ENCODE data around the gene TIMP1. TPM values are rescaled to one million over a fixed set of nuclear protein-coding genes. Genes with fewer than 3 reads are reported as not detected.

The TIMP1 gene
- total and polyA plus RNA-seq, 10 of the 15 experiments (the other 5 are each of a cell fraction or from before 2014, with no cell fraction given), result 101 to 341 (median 134) TPM

- 52% methylated on average over 12 of the region's 12 CpGs for WGBS (ENCODE audit: insufficient coverage, insufficient replicate concordance, low lambda C conversion rate, missing lambda C conversion rate)
- ChIA-PET POLR2A (interaction anchor here (1.1 kb wide), 2 partner anchors 15 to 67 kb away, joined by 3 to 4 read pairs; no protein-coding TSS in a partner anchor), CTCF (interaction anchor here (1.5 kb wide), 1 partner anchor 79 kb away, joined by 5 read pairs; no protein-coding TSS in a partner anchor), RAD21 (ENCODE audit: unreplicated experiment) (interaction anchor here (1.1 to 1.8 kb wide), 4 partner anchors 15 to 80 kb away, joined by 3 to 4 read pairs (median 4); partner anchors contain the start of gene CFP), SMC1A (ENCODE audit: uncharacterized antibody, unreplicated experiment) (no interaction called here)
- FAIRE-seq, result no peak
- Histone ChIP-seq H3K27me3 (replicated peaks in 1 of 2; ENCODE audit: control insufficient read depth in 2 of 2, insufficient read depth in 2 of 2, low read length in 1 of 2) (no peaks in the 10 kb centered on the region), H3K9ac (ENCODE audit: control insufficient read depth, insufficient read depth, low read length) (no peak overlapping the region), H3K4me1 (ENCODE audit: control insufficient read depth, insufficient read depth, low read length) (no peaks in the 10 kb centered on the region; the same call in 1 of the 2 replicates), H3K4me3 (peak overlapping the region; percentile 40; the same call in 1 of the 2 replicates), H2AFZ (ENCODE audit: control insufficient read depth, low read depth, low read length) (no peak overlapping the region), H4K20me1 (ENCODE audit: control insufficient read depth, insufficient read depth) (no peaks in the 10 kb centered on the region), H3K4me2 (ENCODE audit: control insufficient read depth, insufficient read depth) (peak overlapping the region; percentile 1; the same call in 1 of the 2 replicates), H3K27ac (ENCODE audit: control insufficient read depth, insufficient read depth) (peak overlapping the region; percentile 4; the same call in 1 of the 2 replicates), H3K79me2 (ENCODE audit: control insufficient read depth, insufficient read depth, low read length) (peaks cover 22% of the 10 kb centered on the region), H3K36me3 (ENCODE audit: control insufficient read depth in 2 of 2, insufficient read depth in 2 of 2, low read length in 1 of 2) (peaks cover 4 to 13% of the 10 kb centered on the region in 2 experiments), H3K9me3 (replicated peaks; ENCODE audit: control insufficient read depth, insufficient read depth, low read length) (no peaks in the 10 kb centered on the region; the same call in 2 of the 3 replicates)
- in situ Hi-C loops (cut with MboI), result loop anchor here (10.0 kb wide), 2 partner anchors 80 to 460 kb away; no protein-coding TSS in a partner anchor
- ATAC-seq, result peak; percentile 19
- no peak for DNase-seq (ENCODE audit: low read depth, low spot score)
- BruUV-seq (replicated peaks), result no TSS peak
- intact Hi-C loops (cut with micrococcal nuclease; ENCODE audit: unreplicated experiment), result loop anchor here (5.0 kb wide), 3 partner anchors 188 to 463 kb away; partner anchors contain the start of gene ZNF81
- TF ChIP-seq MYC (IDR thresholded peaks at IDR 0.05; ENCODE audit: insufficient read depth, insufficient read length, insufficient replicate concordance, low read length, severe bottlenecking), result no peak
- TF ChIP-seq, protein P1, sequence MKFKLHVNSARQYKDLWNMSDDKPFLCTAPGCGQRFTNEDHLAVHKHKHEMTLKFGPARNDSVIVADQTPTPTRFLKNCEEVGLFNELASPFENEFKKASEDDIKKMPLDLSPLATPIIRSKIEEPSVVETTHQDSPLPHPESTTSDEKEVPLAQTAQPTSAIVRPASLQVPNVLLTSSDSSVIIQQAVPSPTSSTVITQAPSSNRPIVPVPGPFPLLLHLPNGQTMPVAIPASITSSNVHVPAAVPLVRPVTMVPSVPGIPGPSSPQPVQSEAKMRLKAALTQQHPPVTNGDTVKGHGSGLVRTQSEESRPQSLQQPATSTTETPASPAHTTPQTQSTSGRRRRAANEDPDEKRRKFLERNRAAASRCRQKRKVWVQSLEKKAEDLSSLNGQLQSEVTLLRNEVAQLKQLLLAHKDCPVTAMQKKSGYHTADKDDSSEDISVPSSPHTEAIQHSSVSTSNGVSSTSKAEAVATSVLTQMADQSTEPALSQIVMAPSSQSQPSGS (IDR thresholded peaks at IDR 0.05; ENCODE audit: low read length), result no peak
- no peak for TF ChIP-seq BCL3 (IDR thresholded peaks at IDR 0.05; ENCODE audit: borderline replicate concordance, insufficient read depth, low read depth, low read length, poor library complexity, severe bottlenecking)
- TF ChIP-seq NR2F1 (conservative IDR thresholded peaks at IDR 0.05), result peak; percentile 45; the same call in 1 of the 2 replicates
- no peak for TF ChIP-seq WRNIP1 (IDR thresholded peaks at IDR 0.05; ENCODE audit: borderline replicate concordance, low read depth, low read length)
- TF ChIP-seq ZNF622 (IDR thresholded peaks at IDR 0.05), result no peak
- 0 out of 2 replicates have a peak, but pooled peaks have one; percentile 29 for TF ChIP-seq GATAD2B (conservative IDR thresholded peaks at IDR 0.05; ENCODE audit: low read depth)
- TF ChIP-seq IRF4 (IDR thresholded peaks at IDR 0.05; ENCODE audit: low read depth, low read length), result peak; percentile 69; the same call in 1 of the 2 replicates
- TF ChIP-seq ASH2L (IDR thresholded peaks at IDR 0.05; ENCODE audit: borderline replicate concordance, low read depth), result no peak
- no peak for TF ChIP-seq NFYA (IDR thresholded peaks at IDR 0.05; ENCODE audit: borderline replicate concordance, low read depth, low read length)
- no peak for TF ChIP-seq EGR1 (IDR thresholded peaks at IDR 0.05; ENCODE audit: borderline replicate concordance in 1 of 2, low read depth in 2 of 2, low read length in 2 of 2)
- TF ChIP-seq, protein P2, sequence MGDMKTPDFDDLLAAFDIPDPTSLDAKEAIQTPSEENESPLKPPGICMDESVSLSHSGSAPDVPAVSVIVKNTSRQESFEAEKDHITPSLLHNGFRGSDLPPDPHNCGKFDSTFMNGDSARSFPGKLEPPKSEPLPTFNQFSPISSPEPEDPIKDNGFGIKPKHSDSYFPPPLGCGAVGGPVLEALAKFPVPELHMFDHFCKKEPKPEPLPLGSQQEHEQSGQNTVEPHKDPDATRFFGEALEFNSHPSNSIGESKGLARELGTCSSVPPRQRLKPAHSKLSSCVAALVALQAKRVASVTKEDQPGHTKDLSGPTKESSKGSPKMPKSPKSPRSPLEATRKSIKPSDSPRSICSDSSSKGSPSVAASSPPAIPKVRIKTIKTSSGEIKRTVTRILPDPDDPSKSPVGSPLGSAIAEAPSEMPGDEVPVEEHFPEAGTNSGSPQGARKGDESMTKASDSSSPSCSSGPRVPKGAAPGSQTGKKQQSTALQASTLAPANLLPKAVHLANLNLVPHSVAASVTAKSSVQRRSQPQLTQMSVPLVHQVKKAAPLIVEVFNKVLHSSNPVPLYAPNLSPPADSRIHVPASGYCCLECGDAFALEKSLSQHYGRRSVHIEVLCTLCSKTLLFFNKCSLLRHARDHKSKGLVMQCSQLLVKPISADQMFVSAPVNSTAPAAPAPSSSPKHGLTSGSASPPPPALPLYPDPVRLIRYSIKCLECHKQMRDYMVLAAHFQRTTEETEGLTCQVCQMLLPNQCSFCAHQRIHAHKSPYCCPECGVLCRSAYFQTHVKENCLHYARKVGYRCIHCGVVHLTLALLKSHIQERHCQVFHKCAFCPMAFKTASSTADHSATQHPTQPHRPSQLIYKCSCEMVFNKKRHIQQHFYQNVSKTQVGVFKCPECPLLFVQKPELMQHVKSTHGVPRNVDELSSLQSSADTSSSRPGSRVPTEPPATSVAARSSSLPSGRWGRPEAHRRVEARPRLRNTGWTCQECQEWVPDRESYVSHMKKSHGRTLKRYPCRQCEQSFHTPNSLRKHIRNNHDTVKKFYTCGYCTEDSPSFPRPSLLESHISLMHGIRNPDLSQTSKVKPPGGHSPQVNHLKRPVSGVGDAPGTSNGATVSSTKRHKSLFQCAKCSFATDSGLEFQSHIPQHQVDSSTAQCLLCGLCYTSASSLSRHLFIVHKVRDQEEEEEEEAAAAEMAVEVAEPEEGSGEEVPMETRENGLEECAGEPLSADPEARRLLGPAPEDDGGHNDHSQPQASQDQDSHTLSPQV (IDR thresholded peaks at IDR 0.05), result no peak
- TF ChIP-seq PML (IDR thresholded peaks at IDR 0.05; ENCODE audit: low read length), result no peak
Observed at GRCh38 chrX:47564438-47565085, 17.7 kb upstream of the TIMP1 start.

All from GM12878 (cell line).